Heart left ventricle (tissue), 13 donors: Measurements from ENCODE around the gene PI4K2A.

Experiments used
- CTCF ChIP-seq, 12 donors: fragments of 200-600 bp; sonication (generic) in 4 of 12; IDR thresholded peaks; one replicate each; pipeline versions ENCODE4 v1.5.0 to v1.8.0; 2018 to 2022; ENCODE audit warnings: antibody characterized with exemption in 12 of 12, mild to moderate bottlenecking in 5 of 12
- POLR2A ChIP-seq, 2 donors: fragments of 450-650 bp; IDR thresholded peaks; one replicate each; pipeline ENCODE4 v1.6.1; 2017; ENCODE audit warnings: antibody characterized with exemption in 2 of 2, mild to moderate bottlenecking in 2 of 2, moderate library complexity in 2 of 2
- donor health status: ischemic (EF 13 %, LVEDD 7.1; RV severe dilation, severe dysfunction).
- donor health status: DM: no; HTN: yes; CAD: no.
- donor health status: DM: no; HTN: no; CAD: no.
- donor health status: ischemic (EF 25% LVEDD 6.9; RV normal size, moderate dysfunction).
- donor health status: ischemic (EF 25% LVEDD 5.7; RV mildly dilated, moderate dysfunction).
- donor health status: ischemic (EF 35%, LVEDD 5.7; RV mildly dilated, moderate dysfunction).
- donor health status: nonischemic (EF 11% LVEDD 7.7; RV severe dilation, severe dysfunction).
- donor health status: DM: yes; HTN: yes; CAD: no.
- donor health status: PGD.
- donor health status: ischemic (EF 29% LVEDD 5.4; RV normal size, mild dysfunction).
- donor health status: nonischemic (EF 23%, LVEDD 6.1; RV moderate dilation, normal function).

DNA sequence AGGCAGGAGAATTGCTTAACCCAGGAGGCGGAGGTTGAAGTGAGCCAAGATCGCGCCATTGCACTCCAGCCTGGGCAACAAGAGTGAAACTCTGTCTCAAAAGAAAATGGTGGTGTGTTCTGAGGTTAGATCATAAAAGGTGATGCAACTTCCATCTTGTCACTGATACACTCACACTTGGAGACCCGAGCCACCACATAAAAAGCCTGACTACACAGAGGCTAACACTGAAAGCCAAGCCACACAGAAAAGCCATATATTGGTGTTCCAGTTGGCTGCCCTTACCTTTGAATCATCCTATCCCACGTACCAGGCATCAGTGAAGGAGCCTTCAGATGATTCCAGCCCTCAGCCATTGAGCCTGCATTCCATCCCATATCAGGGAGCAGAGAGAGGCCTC is 11.2 kb upstream of the PI4K2A start:
- TF ChIP-seq POLR2A (IDR thresholded peaks at IDR 0.05) = no peak
- no peak for TF ChIP-seq CTCF (IDR thresholded peaks at IDR 0.05)
